ENCODE data around the gene PRPF6.
"Not testable (repeated sequence)": the region's sequence is repeated elsewhere in the genome, so short reads cannot be mapped to it uniquely, and the experiment has no call there.

Gene PRPF6

DNA sequence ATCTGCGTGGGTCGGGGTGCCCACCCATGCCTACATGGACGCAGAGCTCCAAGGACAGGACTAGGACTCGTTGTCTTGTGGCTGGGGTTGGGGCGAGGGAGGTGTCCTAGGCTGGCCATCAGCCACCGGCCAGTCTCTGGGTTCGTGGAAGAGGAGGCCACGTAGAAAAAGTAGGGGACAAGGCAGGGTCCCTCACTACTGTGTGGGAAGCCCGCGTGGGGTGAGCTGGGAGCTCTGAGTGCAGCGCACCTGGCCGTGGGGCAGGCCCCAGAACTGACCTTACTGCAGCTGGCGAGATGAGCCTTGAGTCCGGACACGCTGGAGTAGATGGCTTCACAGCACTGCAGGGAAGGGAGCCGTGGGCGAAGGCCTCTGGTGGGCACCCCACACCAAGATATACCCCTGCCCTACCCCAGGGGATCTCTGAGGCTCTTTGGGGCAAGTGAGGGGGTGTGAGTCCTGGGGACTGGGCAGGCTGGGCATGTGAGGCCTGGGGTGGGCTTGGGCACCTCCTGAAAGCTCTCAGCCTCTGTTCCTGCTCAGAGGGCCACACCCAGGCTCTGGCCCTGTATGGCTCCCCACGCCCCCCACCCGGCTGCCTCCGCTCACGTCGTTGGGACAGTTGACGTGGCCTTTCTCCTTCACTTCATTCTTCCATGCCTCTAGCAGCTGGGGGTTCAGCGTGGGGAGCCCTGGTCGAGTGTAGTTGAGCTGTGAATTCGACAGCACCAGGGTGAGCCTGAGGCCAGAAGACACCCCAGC is 19.1 kb upstream of the PRPF6 start:
- no peak for DNase-seq

DNA sequence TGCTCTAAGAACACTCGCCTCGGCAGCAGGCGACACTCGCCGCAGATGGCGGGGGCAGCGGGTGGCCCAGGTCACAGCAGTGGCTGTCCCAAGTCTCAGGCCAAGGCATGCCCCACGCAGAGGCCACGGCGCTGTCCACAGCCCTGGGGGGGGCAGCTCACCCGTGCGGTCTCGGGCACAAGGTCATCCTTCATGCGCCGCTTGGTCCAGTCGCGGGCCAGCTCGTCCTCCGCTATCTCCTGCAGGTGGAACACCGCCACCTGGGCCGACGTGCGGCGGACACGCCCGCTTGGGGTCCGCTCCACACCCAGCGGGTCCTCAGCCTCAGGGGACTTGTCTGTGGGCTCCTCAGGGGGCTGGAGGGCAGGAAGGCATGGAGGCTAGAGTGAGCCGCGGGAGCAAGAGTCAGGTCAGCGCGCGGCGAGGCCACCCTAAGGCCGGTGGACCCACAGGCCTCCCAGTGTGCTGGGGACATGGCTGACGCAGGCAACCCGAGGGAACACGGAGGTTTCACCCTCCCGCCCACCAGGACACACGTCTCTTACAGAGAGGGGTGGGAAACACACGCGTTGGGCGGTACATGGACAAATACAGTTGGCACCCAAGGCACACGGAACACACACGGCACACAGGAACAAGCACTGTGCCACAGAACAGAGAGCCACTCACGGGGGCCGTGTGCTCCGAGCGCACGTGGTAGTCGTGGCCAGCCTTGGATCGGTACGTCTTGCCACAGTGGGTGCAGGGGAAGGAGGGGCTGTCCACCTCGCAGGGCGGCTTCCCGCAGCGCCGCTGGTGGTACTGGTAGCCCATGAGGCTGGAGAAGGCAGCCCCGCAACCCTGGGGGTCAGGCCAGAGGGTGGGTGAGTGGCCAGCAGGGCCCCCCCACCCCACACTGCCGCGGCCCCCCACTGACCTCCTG is 18.2 kb upstream of the PRPF6 start:
- no peak for DNase-seq

DNA sequence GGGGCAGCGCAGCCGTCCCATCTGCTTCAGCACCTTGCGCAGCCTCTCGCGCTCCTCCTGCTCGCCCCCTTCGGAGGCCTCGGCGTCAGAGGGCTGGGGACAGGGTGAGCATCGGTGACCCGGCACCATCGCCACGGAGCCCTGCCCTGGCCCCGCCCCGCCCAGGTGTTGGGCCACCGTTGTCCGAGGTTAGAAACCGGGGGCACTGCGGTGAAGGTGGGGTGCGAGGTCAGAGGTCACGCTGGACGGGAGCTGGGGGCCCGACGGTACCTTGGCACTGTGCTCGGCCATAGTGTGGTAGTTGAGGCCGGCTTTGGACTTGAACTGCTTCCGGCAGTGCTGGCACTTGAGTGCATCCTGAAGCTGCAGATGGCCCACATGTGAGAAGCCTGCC is 17.6 kb upstream of the PRPF6 start:
- DNase-seq: no peak

GRCh38 chr20:63963784-63964301 is 17.1 kb upstream of the PRPF6 start:
- DNase-seq: no peak

- DNase-seq: no peak
These were observed 16.5 kb upstream of the PRPF6 start for GRCh38 chr20:63964412-63964811.

DNA sequence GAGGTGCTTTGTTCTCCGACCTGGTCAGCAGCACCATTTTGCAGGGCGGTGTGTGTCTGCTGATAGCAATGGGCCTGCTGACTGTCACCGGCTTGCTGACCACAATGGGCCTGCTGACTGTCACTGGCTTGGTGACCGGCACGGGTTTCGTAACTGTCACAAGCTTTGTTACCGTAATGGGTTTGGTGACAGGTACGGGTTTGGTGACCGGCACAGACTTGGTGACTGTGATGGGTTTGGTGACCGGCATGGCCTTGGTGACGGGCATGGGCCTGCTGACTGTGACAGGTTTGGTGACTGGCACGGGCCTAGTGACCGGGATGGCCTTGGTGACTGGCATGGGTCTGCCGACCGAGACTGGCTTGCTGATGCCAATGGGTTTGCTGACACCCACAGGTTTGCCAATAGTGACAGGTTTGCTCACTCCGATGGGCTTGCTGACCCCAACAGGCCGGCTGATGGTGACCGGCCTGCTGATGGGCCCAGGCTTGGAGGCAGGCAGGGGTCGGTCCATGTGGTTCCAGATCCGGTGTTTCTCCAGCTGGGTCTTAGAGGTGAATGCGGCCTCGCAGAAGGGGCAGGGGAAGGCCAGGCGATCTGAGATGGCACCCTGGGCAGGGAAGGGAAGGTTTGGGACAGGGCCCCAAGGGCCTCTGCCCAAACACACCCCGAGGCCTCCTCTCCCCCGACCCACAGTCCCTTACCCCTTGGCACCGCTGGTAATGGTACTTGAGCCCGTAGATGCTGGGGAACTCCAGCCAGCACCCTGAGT is 14.6 kb upstream of the PRPF6 start:
- no peak for DNase-seq

DNA sequence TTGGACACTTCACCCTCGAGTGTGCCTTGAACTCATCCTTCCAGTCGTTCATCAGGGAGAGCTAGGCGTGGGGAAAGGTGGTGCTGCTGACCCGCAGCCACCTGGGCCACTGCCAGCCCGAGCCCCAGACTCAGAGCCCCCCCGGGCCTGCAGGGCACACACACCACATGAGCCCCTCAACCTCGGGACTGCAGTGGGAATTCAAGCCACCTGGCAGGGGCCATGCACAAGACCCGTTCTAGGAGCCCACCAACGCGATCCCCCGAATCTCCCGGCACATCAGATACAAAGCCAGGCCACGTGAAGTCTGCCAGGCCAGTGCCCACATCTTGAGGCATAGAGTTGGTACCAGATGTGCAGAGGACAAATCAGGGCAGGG is 14.0 kb upstream of the PRPF6 start:
- DNase-seq: no peak

- DNase-seq: no peak
These were observed 13.4 kb upstream of the PRPF6 start for GRCh38 chr20:63967330-63968135.

GRCh38 chr20:63968136-63968927 is 12.6 kb upstream of the PRPF6 start:
- no peak for DNase-seq

DNA sequence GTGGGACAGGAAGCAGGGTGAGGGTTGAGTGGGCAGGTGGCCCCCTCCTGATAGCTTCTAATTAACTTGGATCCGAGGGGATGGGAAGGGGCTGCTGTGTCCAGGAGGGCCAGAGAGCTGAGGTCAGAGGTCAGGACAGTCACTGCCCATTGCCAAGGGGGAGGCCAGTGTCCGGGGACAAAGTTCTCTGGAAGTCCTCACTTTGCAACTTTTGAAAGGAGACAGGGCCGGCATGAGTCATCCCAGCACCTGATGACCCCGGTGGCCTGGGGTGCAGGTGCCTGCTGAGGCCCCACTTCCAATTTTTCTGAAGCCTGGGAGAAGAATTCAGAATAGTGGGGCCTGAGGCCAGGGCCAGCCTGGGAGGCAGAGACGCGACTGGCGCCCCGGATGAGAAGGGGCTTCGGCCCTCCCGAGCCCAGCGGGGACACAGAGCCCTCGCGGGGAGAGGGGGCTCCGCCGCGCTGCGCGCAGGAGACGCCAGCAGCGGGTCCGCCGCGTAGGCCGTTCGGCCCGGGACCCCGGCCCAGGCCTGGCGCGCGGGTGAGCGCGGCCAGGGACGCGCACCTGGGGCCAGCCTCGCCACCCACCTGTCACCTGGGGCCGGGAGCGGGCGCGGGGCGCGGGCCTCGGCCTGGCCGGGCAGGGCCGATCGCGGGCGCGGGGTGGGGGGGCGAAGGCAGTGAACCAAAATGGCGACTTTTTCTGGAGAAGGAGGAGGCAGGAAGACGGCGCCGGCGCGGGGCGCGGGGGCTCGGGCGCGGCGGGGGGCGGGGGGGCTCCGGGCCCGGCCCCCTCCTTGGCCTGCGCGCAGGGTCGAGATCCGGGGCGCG is 11.8 kb upstream of the PRPF6 start:
- no peak for DNase-seq

DNA sequence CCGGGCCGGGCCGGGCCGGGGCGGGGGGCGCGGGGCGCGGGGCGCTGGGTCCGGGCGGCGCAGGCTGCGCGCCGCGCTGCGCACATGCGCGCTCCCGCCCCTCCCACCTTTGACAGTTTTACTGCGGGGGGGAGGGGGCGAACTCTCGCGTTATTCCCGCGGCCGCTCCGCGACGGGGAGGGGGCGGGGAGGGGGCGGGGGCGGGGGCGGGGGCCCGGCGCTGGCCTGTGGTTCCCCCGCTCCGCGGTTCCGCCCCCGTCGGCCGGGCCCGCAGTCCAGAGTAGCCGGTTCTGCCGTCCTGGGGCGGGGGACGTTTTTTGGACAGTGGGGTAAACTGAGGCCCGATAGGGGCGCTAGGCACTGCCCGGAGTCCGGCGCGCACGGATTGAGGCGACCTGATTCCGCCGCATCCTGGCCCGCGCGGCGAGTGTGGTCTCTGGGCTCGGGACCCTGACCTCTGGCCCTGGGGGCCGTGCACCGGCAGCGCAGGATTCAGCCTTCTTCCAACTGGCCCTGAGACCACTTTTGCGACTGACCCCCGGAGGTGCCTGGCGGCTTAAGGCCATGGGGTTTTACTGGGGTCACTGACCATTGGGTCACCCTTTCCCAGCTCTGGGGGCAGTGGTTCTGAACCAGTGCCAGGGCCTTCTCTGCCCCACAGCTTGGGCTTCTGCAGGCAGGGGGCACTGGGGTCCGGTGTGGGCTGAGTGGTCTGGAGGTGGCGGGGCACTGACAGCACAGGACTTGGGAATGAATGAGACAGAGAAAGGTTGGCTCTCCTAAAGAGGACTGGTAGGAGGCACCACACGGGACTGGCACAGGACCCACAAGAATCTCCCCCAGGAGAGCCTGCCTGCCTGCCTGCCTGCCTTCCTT is 10.9 kb upstream of the PRPF6 start, which contains the start of gene ZNF512B:
TSS of gene ZNF512B (minus strand) at position 93 of the 876 bp plus-strand sequence. CDS start 1,980 bp downstream, outside the sequence.
- peak; percentile 67 for DNase-seq

DNA sequence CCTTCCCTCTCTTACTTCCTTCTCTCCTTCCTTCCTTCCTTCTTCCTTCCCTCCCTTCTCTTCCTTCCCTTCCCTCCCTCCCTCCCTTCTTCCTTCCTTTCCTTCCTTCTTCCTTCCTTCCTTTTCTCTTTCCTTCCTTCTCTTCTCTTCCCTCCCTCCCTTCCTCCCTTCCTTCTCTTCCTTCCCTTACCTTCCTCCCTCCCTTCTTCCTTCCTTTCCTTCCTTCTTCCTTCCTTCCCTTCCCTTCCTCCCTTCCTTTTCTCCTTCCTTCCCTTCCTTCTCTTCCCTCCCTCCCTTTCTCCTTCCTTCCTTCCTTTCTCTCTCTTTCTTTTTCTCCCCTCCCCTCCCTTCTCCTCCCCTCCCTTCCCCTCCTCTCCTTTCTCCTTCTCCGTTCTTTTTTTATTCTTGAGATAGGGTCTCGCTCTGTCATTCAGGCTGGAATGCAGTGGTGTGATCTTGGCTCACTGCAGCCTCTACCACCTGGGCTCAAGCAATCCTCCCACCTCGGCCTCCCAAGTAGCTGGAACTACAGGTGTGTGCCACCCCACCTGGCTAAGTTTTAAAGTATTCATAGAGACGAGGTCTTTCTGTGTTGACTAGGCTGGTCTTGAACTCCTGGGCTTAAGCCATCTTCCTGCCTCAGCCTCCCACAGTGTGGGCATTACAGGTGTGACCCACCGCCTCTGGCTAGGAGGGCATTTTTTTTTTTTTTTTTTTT is 10.1 kb upstream of the PRPF6 start:
- DNase-seq: no peak

DNA sequence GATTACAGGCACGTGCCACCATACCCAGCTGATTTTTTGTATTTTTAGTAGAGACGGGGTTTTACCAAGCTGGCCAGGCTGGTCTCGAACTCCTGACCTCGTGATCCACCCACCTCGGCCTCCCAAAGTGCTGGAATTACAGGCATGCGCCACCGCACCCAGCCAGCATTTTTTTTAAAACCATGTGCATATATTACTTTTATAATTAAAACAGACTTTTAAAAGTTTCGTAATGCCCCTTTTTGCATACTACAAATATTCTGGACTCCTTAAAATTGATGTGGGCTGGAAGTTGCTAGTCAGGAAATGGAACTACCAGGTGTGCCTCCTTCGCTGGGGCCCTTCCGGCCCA is 9.0 kb upstream of the PRPF6 start:
- DNase-seq: not testable (repeated sequence)

- DNase-seq: no peak
These were observed 8.4 kb upstream of the PRPF6 start for GRCh38 chr20:63972312-63973159.

DNA sequence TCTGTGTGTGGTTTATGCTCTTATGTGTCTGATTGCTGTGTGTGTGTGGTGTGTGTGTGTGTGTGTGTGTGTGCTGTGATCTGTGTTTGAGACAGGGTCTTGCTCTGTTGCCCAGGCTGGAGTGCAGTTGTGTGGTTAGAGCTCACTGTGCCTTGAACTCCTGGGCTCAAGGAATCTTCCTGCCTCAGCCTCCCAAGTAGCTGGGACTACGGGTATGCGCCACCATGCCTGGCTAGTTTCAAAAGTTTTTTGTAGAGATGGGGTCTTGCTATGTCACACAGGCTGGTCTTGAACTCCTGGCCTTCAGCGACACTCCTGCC is 7.8 kb upstream of the PRPF6 start:
- no peak for DNase-seq

GRCh38 chr20:63973636-63974401 is 7.1 kb upstream of the PRPF6 start:
- DNase-seq: peak; percentile 79
